GM12864 (cell line): ENCODE measurements around the gene JUND.

Experiments used
- DNase-seq: peaks from one replicate; pipeline ENCODE4 v3.0.0-alpha.2; 2011; ENCODE audit warnings: low read depth
- H3K4me3 ChIP-seq: 2 replicates; pipeline ENCODE4 v1.5.1; 2011; ENCODE audit warnings: mild to moderate bottlenecking, low read depth, low read length, control low read depth
- TF ChIP-seq, protein P1 (sequence below): IDR thresholded peaks from 2 replicates; pipeline ENCODE4 v1.5.1; 2011; ENCODE audit warnings: low read depth, mild to moderate bottlenecking, moderate library complexity, low read length, control low read depth, inconsistent platforms; ENCODE audit errors: missing control alignments

Gene JUND

DNA sequence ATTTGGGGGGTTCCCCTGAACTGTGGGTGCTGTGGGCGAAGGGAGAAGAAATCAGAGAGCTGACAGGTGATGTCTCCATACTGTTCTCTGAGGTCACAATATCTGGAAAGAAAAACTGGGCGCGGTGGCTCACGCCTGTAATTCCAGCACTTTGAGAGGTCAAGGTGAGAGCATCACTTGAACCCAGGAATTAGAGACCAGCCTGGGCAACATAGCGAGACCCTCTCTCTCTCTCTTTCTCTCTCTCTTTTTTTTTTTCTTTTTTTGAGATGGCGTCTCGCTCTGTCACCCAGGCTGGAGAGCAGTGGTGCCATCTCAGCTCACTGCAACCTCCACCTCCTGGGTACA lies 29.1 kb downstream of the JUND start:
- TF ChIP-seq, protein P1, sequence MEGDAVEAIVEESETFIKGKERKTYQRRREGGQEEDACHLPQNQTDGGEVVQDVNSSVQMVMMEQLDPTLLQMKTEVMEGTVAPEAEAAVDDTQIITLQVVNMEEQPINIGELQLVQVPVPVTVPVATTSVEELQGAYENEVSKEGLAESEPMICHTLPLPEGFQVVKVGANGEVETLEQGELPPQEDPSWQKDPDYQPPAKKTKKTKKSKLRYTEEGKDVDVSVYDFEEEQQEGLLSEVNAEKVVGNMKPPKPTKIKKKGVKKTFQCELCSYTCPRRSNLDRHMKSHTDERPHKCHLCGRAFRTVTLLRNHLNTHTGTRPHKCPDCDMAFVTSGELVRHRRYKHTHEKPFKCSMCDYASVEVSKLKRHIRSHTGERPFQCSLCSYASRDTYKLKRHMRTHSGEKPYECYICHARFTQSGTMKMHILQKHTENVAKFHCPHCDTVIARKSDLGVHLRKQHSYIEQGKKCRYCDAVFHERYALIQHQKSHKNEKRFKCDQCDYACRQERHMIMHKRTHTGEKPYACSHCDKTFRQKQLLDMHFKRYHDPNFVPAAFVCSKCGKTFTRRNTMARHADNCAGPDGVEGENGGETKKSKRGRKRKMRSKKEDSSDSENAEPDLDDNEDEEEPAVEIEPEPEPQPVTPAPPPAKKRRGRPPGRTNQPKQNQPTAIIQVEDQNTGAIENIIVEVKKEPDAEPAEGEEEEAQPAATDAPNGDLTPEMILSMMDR = no peak
- DNase-seq = no peak
- H3K4me3 ChIP-seq = no peak overlapping the region

DNA sequence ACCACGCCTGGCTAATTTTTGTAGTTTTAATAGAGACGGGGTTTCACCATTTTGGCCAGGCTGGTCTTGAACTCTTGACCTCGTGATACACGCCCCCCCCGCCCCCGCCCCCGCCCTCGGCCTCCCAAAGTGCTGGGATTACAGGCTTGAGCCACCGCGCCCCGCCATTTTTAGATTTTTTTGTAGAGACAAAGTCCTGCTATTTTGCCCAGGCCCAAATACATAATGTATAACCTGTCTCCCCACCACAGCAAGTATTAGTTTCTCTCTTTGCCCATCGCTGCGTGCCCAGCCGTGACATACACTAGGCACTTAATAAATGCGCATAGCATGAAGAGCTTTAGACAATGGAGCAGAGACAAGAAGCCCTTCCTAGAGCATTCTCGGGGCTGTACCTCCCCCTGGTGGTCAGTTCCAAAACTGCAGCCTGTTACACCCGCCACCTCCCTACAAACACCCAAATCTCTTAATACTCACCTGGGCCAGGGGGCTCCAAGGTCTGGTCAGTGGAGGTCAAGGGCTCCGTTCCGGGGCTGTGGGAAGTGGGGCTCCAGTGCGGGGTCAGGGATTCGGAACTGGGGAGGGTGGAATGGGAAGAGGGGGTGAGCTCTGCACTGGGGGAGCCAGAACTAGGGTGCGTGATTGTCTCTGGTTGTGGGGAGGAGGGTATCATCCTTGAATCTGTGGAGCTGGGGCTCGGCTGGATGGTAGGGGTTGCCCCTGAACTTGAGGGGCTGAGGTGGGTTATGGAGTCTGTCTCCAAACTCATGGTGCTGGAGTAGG lies 29.6 kb downstream of the JUND start:
- DNase-seq = peak; percentile 48
- TF ChIP-seq, protein P1 = peak; percentile 98
- no peak overlapping the region for H3K4me3 ChIP-seq

DNA sequence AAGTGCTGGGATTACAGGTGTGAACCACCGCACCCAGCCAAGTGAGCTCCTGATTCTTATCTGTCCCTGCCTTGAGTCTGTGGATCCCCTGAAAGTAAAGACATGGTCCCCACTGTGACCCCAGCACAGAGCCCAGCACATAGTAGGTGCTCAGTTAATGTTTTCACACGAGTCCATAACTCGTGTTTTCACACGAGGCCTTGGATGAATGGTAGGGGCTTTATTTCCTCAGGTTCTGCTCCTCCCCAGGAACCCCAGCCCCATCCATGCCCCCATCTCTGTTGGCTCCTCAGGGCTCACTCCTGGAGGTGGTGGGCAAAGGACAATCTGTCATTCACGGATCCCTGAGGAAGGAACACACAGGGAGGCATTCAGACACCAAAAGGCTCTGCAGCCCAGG lies 31.6 kb downstream of the JUND start:
- no peak for DNase-seq
- H3K4me3 ChIP-seq = no peak overlapping the region
- TF ChIP-seq, protein P1 = no peak

DNA sequence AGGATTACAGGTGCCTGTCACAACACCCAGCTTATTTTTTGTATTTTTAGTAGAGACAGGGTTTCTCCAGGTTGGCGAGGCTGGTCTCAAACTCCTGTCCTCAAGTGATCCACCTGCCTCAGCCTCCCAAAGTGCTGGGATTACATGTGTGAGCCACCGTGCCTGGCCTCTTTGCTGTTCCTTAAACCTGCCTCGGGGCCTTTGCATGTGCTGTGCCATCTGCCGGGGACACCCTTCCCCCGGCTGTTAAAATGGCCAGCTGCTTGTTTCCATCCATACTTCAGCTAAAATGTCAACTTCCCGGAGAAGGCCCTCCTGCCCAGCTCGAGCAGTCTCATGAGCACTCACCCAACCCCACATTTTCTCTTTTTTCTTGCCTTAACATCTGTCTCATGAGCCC lies 36.1 kb downstream of the JUND start:
- TF ChIP-seq, protein P1 = no peak
- no peak overlapping the region for H3K4me3 ChIP-seq

DNA sequence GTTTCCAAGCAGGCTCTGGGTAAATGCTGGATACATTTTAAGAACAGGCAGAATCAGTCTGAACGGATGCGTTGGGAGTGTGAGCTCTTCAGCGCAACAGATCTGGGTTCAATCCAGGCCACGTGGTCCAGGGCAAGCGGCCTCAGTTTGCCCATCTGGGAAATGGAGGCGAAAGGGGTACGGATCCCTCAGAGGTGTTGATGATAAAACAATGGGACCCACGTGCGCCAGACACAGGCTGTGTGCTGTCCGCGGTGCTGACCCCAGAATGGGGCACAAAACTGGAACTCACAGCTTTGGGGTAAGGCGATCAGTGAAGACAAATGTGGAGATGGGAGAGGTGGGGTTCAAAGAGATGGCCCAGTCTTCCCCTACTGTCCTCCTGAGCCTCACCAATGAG lies 42.1 kb downstream of the JUND start:
- H3K4me3 ChIP-seq = no peak overlapping the region
- TF ChIP-seq, protein P1 = no peak
- no peak for DNase-seq

More for the DNA sequence above, 36.1 kb downstream of the JUND start:
- DNase-seq = no peak

DNA sequence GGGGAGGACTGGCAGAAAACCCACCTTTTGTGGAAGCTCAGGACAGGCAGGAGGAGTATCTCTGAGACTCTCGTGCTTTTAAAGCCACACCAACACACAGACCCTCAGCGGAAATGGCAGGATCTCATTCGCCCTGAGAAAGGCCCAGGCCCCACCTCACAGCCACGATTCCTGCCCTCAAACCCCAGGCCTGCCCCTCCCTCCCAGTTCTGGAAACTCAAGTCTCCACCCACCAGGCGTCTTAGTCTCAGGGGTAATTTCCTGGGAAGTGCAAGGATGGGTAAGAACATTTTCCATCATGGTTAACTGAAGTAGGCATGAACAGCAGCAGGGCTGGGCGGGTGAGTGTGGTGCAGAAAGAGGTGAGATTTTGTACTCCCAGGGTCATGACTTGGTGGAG lies 47.2 kb downstream of the JUND start:
- TF ChIP-seq, protein P1 = no peak
- DNase-seq = no peak
- no peak overlapping the region for H3K4me3 ChIP-seq

DNA sequence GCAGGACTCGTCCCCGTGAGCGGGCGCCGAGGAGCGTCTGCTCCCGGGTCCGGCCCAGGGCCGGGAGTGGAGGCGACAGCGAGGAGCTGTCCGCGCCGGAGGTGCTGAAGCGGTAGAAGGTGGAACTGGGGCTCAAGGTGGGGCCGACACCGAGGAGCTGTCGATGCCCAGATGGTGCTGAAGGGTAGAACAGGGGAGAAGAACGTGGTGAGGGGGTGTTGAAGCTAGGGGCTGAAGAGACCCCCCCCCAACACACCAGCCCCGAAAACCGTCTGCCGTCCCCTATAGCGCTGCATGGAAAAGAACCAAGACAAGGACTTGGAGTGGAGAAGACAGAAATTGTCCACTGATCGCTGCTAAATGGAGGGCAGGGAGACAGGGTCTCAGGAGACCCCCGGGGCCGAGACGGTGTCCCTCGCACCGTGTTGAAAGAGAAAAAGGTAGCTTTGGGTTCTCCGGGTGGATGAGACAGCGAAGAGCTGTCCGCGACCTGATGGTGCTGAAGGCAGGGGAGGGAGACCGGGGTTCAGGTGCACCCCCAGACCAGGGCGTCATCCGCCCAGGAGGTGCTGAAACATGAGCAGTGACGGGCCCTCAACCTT lies 48.1 kb downstream of the JUND start:
- TF ChIP-seq, protein P1 = no peak
- no peak overlapping the region for H3K4me3 ChIP-seq
- no peak for DNase-seq
